ENCODE measurements around the gene RALGPS1. TPM values are rescaled to one million over a fixed set of nuclear protein-coding genes. Genes with fewer than 3 reads are reported as not detected.

RALGPS1 gene
- total RNA-seq, 1 experiment from 2014 or later, result 28.5 TPM

DNA sequence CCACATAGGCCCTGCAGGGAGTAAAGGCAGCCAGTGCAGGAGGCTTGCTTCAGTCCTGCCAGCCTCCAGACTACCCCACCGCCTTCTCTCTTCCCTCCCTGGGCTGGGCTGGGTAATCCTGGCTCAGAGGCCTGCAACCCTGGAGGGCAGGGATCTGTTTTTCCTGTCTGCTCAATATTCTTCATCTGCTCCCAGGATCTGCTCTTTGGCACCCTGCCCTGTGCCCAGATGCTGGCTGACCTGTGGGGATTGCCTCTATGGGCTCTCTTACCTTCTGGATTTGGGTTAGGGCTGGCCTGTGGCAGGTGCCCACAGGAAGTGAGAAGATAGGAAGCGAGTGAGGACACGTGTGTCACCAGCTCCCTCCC lies 215.1 kb downstream of the RALGPS1 start:
- no peak for ATAC-seq
- Mint-ChIP-seq H3K9me3 (no peaks in the 10 kb centered on the region), H3K4me1 (peaks cover 32% of the 10 kb centered on the region), H3K27me3 (ENCODE audit: low read depth) (no peaks in the 10 kb centered on the region), H3K4me3 (no peak overlapping the region), H3K27ac (no peak overlapping the region), H3K36me3 (no peaks in the 10 kb centered on the region)
- ChIA-PET CTCF (interaction anchor here (1.3 kb wide), 1 partner anchor 18 kb away, joined by 3 read pairs; no protein-coding TSS in a partner anchor), POLR2A (no interaction called here)
- DNase-seq (ENCODE audit: low spot score), result no peak
- TF ChIP-seq NR3C1 (CRISPR knock-in tag; conservative IDR thresholded peaks at IDR 0.05; ENCODE audit: low read depth) (no peak), RORB (CRISPR knock-in tag; IDR thresholded peaks at IDR 0.05) (no peak), GTF2I (CRISPR knock-in tag; conservative IDR thresholded peaks at IDR 0.05) (no peak), ZNF263 (CRISPR knock-in tag; IDR thresholded peaks at IDR 0.05; ENCODE audit: low read depth) (no peak), GABPB1 (CRISPR knock-in tag; IDR thresholded peaks at IDR 0.05) (no peak), ZNF416 (CRISPR knock-in tag; IDR thresholded peaks at IDR 0.05) (no peak), SOX15 (CRISPR knock-in tag; IDR thresholded peaks at IDR 0.05) (no peak), CREM (CRISPR knock-in tag; IDR thresholded peaks at IDR 0.05) (no peak)
- TF ChIP-seq, protein P1, sequence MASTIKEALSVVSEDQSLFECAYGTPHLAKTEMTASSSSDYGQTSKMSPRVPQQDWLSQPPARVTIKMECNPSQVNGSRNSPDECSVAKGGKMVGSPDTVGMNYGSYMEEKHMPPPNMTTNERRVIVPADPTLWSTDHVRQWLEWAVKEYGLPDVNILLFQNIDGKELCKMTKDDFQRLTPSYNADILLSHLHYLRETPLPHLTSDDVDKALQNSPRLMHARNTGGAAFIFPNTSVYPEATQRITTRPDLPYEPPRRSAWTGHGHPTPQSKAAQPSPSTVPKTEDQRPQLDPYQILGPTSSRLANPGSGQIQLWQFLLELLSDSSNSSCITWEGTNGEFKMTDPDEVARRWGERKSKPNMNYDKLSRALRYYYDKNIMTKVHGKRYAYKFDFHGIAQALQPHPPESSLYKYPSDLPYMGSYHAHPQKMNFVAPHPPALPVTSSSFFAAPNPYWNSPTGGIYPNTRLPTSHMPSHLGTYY (CRISPR knock-in tag; IDR thresholded peaks at IDR 0.05), result no peak
- TF ChIP-seq, protein P2, sequence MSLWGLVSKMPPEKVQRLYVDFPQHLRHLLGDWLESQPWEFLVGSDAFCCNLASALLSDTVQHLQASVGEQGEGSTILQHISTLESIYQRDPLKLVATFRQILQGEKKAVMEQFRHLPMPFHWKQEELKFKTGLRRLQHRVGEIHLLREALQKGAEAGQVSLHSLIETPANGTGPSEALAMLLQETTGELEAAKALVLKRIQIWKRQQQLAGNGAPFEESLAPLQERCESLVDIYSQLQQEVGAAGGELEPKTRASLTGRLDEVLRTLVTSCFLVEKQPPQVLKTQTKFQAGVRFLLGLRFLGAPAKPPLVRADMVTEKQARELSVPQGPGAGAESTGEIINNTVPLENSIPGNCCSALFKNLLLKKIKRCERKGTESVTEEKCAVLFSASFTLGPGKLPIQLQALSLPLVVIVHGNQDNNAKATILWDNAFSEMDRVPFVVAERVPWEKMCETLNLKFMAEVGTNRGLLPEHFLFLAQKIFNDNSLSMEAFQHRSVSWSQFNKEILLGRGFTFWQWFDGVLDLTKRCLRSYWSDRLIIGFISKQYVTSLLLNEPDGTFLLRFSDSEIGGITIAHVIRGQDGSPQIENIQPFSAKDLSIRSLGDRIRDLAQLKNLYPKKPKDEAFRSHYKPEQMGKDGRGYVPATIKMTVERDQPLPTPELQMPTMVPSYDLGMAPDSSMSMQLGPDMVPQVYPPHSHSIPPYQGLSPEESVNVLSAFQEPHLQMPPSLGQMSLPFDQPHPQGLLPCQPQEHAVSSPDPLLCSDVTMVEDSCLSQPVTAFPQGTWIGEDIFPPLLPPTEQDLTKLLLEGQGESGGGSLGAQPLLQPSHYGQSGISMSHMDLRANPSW (CRISPR knock-in tag; conservative IDR thresholded peaks at IDR 0.05; ENCODE audit: low read depth), result no peak

DNA sequence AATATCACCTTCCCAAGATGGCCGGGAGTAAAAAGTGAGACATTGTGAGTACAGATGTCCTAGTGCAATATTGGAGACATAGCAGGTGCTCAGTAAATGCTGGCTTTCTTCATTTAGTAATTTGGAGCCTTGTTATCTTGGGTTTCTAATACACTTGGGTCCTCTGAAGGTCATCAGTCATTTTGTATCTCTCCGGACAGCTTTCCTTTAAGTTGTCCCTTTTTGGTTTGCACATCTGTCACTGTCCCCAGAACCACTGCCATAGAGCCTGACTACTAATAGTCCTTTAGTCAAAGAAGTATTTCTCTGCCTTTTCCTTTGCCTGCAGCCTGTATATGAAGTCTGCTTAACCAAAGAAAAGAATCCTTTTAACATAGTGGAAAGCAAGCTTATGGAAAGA lies 215.7 kb downstream of the RALGPS1 start:
- no peaks in the 10 kb centered on the region for H3K9me3 Mint-ChIP-seq
- no peak overlapping the region for H3K4me3 Mint-ChIP-seq
- H3K36me3 Mint-ChIP-seq, result no peaks in the 10 kb centered on the region
- no peak for TF ChIP-seq ELF4 (CRISPR knock-in tag; IDR thresholded peaks at IDR 0.05; ENCODE audit: low read depth)
- no peak for TF ChIP-seq USF2 (CRISPR knock-in tag; IDR thresholded peaks at IDR 0.05)
- TF ChIP-seq, protein P3, sequence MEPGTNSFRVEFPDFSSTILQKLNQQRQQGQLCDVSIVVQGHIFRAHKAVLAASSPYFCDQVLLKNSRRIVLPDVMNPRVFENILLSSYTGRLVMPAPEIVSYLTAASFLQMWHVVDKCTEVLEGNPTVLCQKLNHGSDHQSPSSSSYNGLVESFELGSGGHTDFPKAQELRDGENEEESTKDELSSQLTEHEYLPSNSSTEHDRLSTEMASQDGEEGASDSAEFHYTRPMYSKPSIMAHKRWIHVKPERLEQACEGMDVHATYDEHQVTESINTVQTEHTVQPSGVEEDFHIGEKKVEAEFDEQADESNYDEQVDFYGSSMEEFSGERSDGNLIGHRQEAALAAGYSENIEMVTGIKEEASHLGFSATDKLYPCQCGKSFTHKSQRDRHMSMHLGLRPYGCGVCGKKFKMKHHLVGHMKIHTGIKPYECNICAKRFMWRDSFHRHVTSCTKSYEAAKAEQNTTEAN (CRISPR knock-in tag; IDR thresholded peaks at IDR 0.05), result no peak
- no peak for TF ChIP-seq PRDM15 (CRISPR knock-in tag; IDR thresholded peaks at IDR 0.05)
- TF ChIP-seq ETV6 (CRISPR knock-in tag; IDR thresholded peaks at IDR 0.05), result no peak
- no peak for TF ChIP-seq ZNF232 (CRISPR knock-in tag; IDR thresholded peaks at IDR 0.05)
- no peak for TF ChIP-seq PRRX2 (CRISPR knock-in tag; IDR thresholded peaks at IDR 0.05)
- TF ChIP-seq FOXJ3 (CRISPR knock-in tag; IDR thresholded peaks at IDR 0.05; ENCODE audit: borderline replicate concordance), result no peak
- TF ChIP-seq ZNF263 (CRISPR knock-in tag; IDR thresholded peaks at IDR 0.05; ENCODE audit: low read depth), result no peak
- no peak for TF ChIP-seq GABPB1 (CRISPR knock-in tag; IDR thresholded peaks at IDR 0.05)
- TF ChIP-seq E2F4 (CRISPR knock-in tag; IDR thresholded peaks at IDR 0.05; ENCODE audit: borderline replicate concordance, low read depth), result no peak
- TF ChIP-seq CREM (CRISPR knock-in tag; IDR thresholded peaks at IDR 0.05), result no peak
- TF ChIP-seq ZNF423 (CRISPR knock-in tag; IDR thresholded peaks at IDR 0.05), result no peak
- no peak for TF ChIP-seq JAZF1 (CRISPR knock-in tag; IDR thresholded peaks at IDR 0.05)
- TF ChIP-seq TP53 (CRISPR knock-in tag; IDR thresholded peaks at IDR 0.05), result no peak
- no peak for TF ChIP-seq ATF6 (CRISPR knock-in tag; IDR thresholded peaks at IDR 0.05)
- ChIA-PET POLR2A (no interaction called here), CTCF (interaction anchor here (1.3 to 2.8 kb wide), 2 partner anchors 18 to 68 kb away, joined by 3 to 8 read pairs; no protein-coding TSS in a partner anchor)
- DNase-seq (ENCODE audit: low spot score) (no peak), ATAC-seq (no peak)
- peaks cover 32% of the 10 kb centered on the region for H3K4me1 Mint-ChIP-seq
- no peaks in the 10 kb centered on the region for H3K27me3 Mint-ChIP-seq (ENCODE audit: low read depth)
- no peak overlapping the region for H3K27ac Mint-ChIP-seq
